ENCODE results near the gene PRKAA1.

The PRKAA1 gene

GRCh38 chr5:40798012-40798800 lies at the start of gene PRKAA1:
PRKAA1 (minus strand) TSS chr5:40798374; CDS start chr5:40798189, 185 bp downstream.
- ATAC-seq = peak; percentile 92
- DNase-seq = peak; percentile 90

- DNase-seq = no peak
- no peak for ATAC-seq
These were observed 49.4 kb upstream of the PRKAA1 start for GRCh38 chr5:40847525-40847924.

DNA sequence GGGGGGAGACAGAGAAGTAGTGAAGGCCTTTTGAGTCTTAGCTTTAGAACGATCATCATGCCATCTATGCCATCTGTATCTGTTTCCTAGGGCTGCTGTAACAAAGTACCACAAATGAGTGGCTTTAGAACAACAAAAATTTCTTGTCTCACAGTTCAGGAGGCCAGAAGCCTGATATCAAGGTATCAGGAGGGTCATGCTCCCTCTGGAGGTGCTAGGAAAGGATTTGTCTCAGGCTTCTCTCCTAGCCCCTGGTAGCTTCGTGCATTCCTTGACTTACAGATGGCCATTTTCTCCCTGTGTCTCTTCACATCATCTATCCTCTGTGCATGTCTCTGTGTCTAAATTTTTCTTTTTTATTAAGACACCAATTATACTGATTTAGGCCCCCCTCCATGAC lies 48.2 kb upstream of the PRKAA1 start:
- no peak for ATAC-seq
- no peak for DNase-seq

- DNase-seq = no peak
- no peak for ATAC-seq
These were observed 46.4 kb upstream of the PRKAA1 start for GRCh38 chr5:40844565-40844964.

DNA sequence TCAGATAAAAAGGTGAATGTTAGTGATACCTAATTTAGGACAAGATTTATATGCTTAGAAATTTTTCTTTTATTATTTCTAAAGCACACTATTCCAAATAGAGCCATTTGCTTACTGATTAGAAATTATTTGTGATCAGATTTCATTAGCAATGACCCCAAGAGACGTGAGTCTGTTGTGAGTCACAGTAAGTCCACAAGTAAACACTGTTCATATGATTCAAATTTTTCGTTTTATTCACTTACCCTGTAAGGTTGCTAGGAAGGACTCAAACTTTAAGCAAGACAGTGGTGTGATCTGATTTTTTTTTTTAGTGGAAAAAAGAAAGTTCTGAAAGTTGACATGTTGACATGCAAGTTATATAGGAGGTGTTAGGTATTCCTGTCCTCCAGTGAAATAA lies 44.2 kb upstream of the PRKAA1 start:
- ATAC-seq (no peak), DNase-seq (no peak)

DNA sequence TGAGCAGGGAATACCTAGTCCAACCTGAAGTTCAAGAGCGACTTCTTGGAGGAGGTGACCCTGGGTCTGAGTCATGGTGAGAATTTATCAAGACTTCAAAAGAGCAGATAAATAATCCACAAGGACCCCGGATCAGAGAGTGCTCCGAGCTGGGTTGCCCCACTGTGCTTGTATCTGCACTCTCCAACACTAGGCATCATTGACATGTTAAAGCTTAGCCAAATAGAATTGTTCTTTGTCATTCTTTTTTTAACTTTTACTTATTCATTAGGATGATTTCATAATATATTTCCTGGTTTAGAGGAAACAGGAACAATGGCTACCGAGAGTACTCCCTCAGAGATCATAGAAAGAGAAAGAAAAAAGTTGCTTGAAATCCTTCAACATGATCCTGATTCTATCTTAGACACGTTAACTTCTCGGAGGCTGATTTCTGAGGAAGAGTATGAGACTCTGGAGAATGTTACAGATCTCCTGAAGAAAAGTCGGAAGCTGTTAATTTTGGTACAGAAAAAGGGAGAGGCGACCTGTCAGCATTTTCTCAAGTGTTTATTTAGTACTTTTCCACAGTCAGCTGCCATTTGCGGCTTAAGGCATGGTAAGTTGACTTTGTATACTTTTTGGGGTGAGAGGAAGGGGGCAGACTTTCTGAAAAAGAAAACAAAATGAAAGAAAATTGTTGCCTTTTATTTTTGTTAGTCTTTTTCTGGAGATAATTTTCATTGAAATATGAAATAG lies 43.1 kb upstream of the PRKAA1 start, which contains the start of gene CARD6:
Gene CARD6, plus strand, starts transcription at position 300 of the 738 bp plus-strand sequence. Its CDS starts 16 bp downstream, at position 316.
- ATAC-seq = peak; percentile 50
- no peak for DNase-seq

GRCh38 chr5:40838086-40838485 lies 39.9 kb upstream of the PRKAA1 start:
- DNase-seq = no peak
- no peak for ATAC-seq

DNA sequence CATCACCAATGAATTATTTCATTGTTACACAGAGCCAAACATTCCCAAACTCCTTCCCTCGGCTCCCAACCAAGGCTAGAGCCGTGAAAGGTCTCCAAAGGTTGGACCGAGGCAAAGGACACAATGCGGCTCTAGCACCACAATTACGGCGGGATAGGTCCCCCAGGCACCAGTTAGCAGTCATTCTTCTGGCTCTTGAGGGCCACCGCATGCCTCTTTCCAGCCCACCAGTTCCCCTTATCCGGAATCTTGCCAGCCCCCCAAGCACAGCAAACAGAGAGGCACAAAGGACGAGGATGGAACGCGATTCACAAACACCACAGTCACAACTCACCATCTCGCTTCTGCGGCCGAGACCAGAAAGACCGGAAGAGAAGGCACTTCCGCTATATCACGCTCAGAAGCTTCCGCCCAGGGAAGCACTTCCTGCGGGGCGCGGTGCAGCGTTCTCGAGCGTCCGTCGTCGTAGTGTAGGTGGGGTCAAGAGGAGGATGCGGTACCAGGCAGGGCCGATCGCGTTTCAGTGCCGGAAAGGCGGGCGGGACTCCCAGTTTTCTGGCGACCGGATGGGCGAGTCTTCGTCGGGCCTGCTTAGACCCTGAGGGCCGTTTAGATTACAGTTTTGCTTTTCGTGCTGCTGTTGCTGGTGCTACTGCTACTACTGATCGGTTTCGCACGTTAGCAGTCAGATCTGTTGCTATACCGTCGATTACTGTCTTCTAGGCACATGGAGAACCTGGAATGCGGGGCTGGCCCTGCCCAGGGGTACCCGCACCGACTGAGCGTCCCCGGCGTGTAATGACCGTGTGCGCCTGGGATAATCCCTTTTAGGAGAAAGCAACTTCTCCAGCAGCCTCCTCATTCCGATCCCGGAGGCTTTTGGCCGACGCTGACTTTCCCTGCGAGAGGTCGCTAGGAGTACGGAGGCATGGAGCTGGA lies 36.9 kb upstream of the PRKAA1 start, which contains the start of gene RPL37:
Gene RPL37, minus strand, starts transcription at position 374 of the 939 bp plus-strand sequence. Its CDS starts 37 bp downstream, at position 337.
- peak; percentile 96 for ATAC-seq
- DNase-seq = peak; percentile 93

DNA sequence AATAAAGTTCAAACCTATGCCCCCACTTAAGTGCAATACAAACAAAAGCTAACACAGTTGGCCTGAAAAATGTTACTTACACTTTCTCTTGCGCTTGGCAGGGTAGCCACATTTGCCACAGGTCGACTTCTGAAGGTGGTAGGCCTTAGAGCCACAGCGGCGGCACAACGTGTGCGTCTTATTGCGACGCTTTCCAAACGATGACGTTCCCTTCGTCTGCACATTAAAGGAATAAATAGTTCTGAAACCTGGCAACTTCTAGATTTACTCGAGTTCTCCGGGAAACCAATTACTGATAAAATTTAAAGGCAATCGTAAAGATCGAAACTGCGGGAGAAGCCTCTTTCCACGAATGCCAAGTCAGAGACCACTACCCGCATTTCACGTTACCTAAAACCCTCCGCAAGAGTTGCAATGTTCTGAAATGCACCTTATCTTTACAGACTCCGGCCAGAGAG lies 36.2 kb upstream of the PRKAA1 start:
- ATAC-seq (no peak), DNase-seq (no peak)

- no peak for ATAC-seq
These were observed 35.6 kb upstream of the PRKAA1 start for GRCh38 chr5:40833712-40834229.

GRCh38 chr5:40832345-40832744 lies 34.2 kb upstream of the PRKAA1 start:
- ATAC-seq = no peak
- no peak for DNase-seq

More at GRCh38 chr5:40833712-40834229, 35.6 kb upstream of the PRKAA1 start:
- DNase-seq = no peak

DNA sequence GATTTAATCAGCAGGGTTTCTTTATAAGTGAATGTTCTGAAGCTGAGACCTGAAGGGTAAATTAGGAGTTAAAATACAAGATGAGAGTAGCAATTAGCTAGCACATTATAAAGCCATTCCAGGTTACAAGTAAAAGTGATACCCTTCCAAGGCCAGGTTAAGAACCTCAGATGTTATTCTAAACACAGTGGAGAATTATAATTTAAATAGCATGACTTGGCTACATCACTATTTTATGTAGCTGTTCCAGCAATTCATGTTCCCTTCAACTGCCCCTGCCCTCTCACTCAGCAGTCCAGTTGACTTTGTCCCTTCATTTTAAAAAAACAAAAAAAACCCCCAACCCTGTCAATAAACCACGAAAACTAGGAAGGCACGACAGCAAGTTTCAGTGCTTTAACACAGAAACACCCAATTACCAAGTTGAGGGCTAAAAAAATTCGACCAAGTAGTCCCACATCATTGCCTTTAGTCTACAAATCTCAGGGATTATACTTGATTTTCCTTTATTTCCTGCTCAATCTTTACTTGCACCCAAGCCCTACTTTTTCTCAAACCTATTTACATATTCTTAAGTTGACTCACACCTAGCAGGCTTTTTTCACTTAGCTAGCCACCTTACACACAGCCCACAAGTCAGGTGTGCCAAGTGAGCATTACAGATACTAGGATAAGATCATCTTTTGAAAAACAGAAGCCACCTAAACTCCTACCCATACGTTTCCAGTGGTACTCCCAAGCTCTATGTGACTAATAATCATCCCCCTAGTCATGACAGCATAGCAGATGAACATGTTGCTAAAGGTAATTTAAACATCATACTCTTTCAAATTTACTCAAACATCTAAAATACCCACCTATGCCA lies 33.4 kb upstream of the PRKAA1 start:
- no peak for DNase-seq
- ATAC-seq = peak; percentile 56

GRCh38 chr5:40829748-40830533 lies 31.8 kb upstream of the PRKAA1 start:
- DNase-seq (no peak), ATAC-seq (no peak)

- ATAC-seq = no peak
- DNase-seq = no peak
These were observed 30.8 kb upstream of the PRKAA1 start for GRCh38 chr5:40828690-40829661.

DNA sequence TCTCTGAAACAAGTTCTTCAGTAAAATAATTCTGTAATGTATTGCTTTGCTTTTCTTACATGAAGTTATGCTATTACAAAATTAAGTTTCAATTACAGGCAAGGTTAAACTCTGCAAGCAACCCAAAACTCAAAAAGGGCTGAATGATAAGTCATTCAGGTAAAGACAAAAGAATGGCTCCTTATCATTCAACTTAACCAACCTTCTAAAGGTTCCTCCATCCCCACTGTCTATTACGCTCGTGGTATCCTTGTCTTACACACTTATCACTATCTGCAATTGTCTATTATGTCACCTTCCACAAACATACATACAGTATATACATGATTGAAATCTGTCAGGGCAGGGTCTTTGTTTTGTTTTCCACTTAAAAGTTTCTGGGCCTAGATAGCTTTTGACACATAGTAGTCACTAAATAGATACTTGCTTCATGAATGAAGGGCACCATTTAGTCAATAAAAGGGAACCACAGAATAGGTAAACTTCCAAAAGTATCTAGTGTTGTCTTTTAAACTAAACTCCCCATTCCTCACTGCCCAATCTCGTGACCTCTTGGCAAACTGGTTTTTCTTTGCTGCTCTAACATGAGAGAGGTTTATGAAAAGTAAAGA lies 30.0 kb upstream of the PRKAA1 start:
- DNase-seq = no peak
- ATAC-seq = no peak

- no peak for DNase-seq
- no peak for ATAC-seq
These were observed 29.2 kb upstream of the PRKAA1 start for GRCh38 chr5:40827188-40827977.

DNA sequence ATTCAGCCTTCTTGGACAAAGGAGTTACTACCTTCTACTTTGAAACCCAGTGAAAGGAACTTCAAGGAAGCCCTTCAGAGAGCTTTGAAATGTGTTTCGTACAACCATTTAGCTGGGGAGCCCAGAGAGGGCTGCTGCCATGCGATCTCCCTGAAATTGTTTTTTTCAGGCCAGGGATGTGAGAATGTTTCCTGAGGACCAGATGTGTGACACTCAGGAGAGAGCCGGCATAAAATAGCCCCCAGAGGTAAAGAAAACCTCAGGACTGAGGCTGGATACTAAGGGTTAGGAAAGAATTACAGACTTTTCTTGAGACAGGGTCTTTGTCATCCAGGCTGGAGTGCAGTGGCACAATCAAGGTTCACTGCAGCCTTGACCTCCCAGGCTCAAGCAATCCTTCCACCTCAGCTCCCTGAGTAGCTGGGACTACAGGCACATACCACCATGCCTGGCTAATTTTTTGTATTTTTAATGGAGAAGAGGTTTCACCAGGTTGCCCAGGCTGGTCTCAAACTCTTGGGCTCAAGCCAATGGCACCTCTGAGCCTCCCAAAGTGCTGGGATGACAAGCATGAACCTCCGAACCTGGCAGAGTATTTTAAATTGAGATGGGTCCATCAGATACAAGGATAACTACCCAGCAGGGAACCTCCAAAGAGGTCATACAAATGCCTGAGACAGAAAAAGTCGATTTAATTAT lies 28.5 kb upstream of the PRKAA1 start:
- DNase-seq (no peak), ATAC-seq (no peak)

Data from stimulated activated naive CD8-positive, alpha-beta T cell treated with anti-CD3 and anti-CD28 coated beads, Interleukin-15, Interleukin-2, amounts not matched to agents 100 U/mL and 50 U/mL, for 24 hours (primary cell).